A549 (cell line): ENCODE results near the gene DLGAP1. TPM values are rescaled to one million over a fixed set of nuclear protein-coding genes. Genes with fewer than 3 reads are reported as not detected.

Source experiments
- ATAC-seq, 2 experiments: fragments of 200-7000 bp in 1 of 2; fragments of >200 bp in 1 of 2; cut with Nextera tagmentation in 1 of 2; cut with Tn5 transposase in 1 of 2; 3 replicates each; pipeline versions ENCODE4 v1.8.0 to v1.9.1; 2018 to 2020; ENCODE audit warnings: mild to moderate bottlenecking in 1 of 2, moderate library complexity in 1 of 2
- CTCF ChIA-PET: fragments of 300-600 bp; sonication (Branson Sonifier 250); formaldehyde crosslinking; extraction: SDS; loops from one replicate; lab custom pipeline; 2021; ENCODE audit warnings: antibody characterized with exemption, inconsistent platforms; lab: Yijun Ruan, JAX
- POLR2A ChIA-PET: fragments of 350-600 bp; formaldehyde crosslinking; extraction: SDS; loops from one replicate; lab custom pipeline; 2021; ENCODE audit warnings: antibody characterized with exemption, inconsistent platforms; lab: Yijun Ruan, JAX
- DNase-seq, 2 experiments: peaks; one replicate each; pipeline versions ENCODE4 v3.0.0 to v3.0.0-alpha.2; 2011 to 2016; ENCODE audit warnings: low read depth in 1 of 2, low spot score in 1 of 2
- FAIRE-seq: peaks from 2 replicates; lab custom pipeline; 2011; peaks lifted over from hg19 to GRCh38; lab: Jason Lieb, UNC
- H3K27ac ChIP-seq, 2 experiments: fragments of >200 bp; sonication (Bioruptor Twin); formaldehyde crosslinking; 3 replicates each; pipeline ENCODE4 v1.5.1; 2016 to 2017
- H3K4me1 ChIP-seq: fragments of >200 bp; sonication (Bioruptor Twin); formaldehyde crosslinking; 3 replicates; pipeline ENCODE4 v1.6.1; 2016
- H3K4me2 ChIP-seq: fragments of >200 bp; sonication (Bioruptor Twin); formaldehyde crosslinking; 3 replicates; pipeline ENCODE4 v1.6.1; 2016
- H3K4me3 ChIP-seq: fragments of >200 bp; sonication (Bioruptor Twin); formaldehyde crosslinking; 3 replicates; pipeline ENCODE4 v1.5.1; 2016
- H3K9me3 ChIP-seq: fragments of >200 bp; sonication (Bioruptor Twin); formaldehyde crosslinking; 3 replicates; pipeline ENCODE4 v1.6.1; 2016
- ATOH8 ChIP-seq: fragments of 250-450 bp; sonication (Bioruptor Pico); IDR thresholded peaks from 2 replicates; pipeline ENCODE4 v1.5.0; 2020; ENCODE audit warnings: low read depth, mild to moderate bottlenecking, moderate library complexity
- BCL3 ChIP-seq: fragments of >200 bp; sonication (Bioruptor Twin); formaldehyde crosslinking; IDR thresholded peaks from 3 replicates; pipeline ENCODE4 v1.6.1; 2016
- CHD4 ChIP-seq: fragments of 200-600 bp; sonication (generic); IDR thresholded peaks from 2 replicates; pipeline ENCODE4 v1.6.1; 2016; ENCODE audit warnings: antibody characterized with exemption, mild to moderate bottlenecking, borderline replicate concordance
- E2F6 ChIP-seq: IDR thresholded peaks from 2 replicates; pipeline ENCODE4 v1.6.1; 2012; ENCODE audit warnings: low read depth, borderline replicate concordance
- EP300 ChIP-seq, 2 experiments: fragments of >200 bp; sonication (Bioruptor Twin); formaldehyde crosslinking; IDR thresholded peaks; 2 replicates in 1 of 2; 3 replicates in 1 of 2; pipeline ENCODE4 v1.6.1; 2016 to 2017
- FOSL2 ChIP-seq, 2 experiments: fragments of 450-650 bp in 1 of 2; fragments of >200 bp in 1 of 2; sonication (Bioruptor Twin) in 1 of 2; formaldehyde crosslinking; IDR thresholded peaks; 2 replicates each; pipeline versions ENCODE4 v1.5.0 to v1.6.1; 2016 to 2020; ENCODE audit warnings: mild to moderate bottlenecking in 1 of 2, moderate library complexity in 1 of 2
- HMGXB4 ChIP-seq: fragments of 250-450 bp; sonication (Bioruptor Pico); IDR thresholded peaks from 2 replicates; pipeline ENCODE4 v1.5.0; 2021; ENCODE audit warnings: mild to moderate bottlenecking, moderate library complexity, borderline replicate concordance
- HOXA7 ChIP-seq: fragments of 250-450 bp; sonication (Bioruptor Pico); IDR thresholded peaks from 2 replicates; pipeline ENCODE4 v1.5.0; 2020; ENCODE audit warnings: mild to moderate bottlenecking, moderate library complexity
- MAFK ChIP-seq: fragments of 450-650 bp; IDR thresholded peaks from 2 replicates; pipeline ENCODE4 v1.6.1; 2014; ENCODE audit not compliant: partially characterized antibody
- MAX ChIP-seq: IDR thresholded peaks from 2 replicates; pipeline ENCODE4 v1.6.1; 2012
- MAZ ChIP-seq: fragments of 150-350 bp; IDR thresholded peaks from 2 replicates; pipeline ENCODE4 v1.6.1; 2014; ENCODE audit warnings: antibody characterized with exemption, low read depth, low read length, borderline replicate concordance
- NFE2L2 ChIP-seq: fragments of 150-350 bp; conservative IDR thresholded peaks from 2 replicates; pipeline ENCODE4 v1.6.1; 2014; ENCODE audit warnings: low read length
- NR3C1 ChIP-seq: fragments of >200 bp; sonication (Bioruptor Twin); formaldehyde crosslinking; IDR thresholded peaks from 3 replicates; pipeline ENCODE4 v1.6.1; 2017
- POLR2AphosphoS2 ChIP-seq: conservative IDR thresholded peaks from 2 replicates; pipeline ENCODE4 v1.6.1; 2012; ENCODE audit warnings: low read length, improper control_type of control experiment, inconsistent platforms
- WGBS: methylation state at CpG from one replicate; pipeline ENCODE4 v1.1.6; 2017; ENCODE audit errors: missing lambda C conversion rate; 5-methylcytosine and 5-hydroxymethylcytosine counted together
- polyA plus RNA-seq, 4 experiments: library from polyadenylated mRNA; depleted of rRNA in 3 of 4; stranded (reverse); fragments of >200 nt; fragmentation: RNase III in 1 of 4; extraction: RNeasy Plus Mini Kit Qiagen cat#74134 plus additional on column Dnase treatment in 1 of 4; gene quantifications; 2 replicates in 3 of 4; 3 replicates in 1 of 4; pipeline ENCODE4 v1.2.3, GENCODE V29; 2011 to 2017
- TF ChIP-seq, protein P1 (sequence below): fragments of >200 bp; sonication (Bioruptor Twin); formaldehyde crosslinking; IDR thresholded peaks from 3 replicates; pipeline ENCODE4 v1.5.1; 2016

DLGAP1 gene
- polyA plus RNA-seq, 2 of the 4 experiments (the other 2 are of a cell fraction): 0.04 to 0.12 TPM

DNA sequence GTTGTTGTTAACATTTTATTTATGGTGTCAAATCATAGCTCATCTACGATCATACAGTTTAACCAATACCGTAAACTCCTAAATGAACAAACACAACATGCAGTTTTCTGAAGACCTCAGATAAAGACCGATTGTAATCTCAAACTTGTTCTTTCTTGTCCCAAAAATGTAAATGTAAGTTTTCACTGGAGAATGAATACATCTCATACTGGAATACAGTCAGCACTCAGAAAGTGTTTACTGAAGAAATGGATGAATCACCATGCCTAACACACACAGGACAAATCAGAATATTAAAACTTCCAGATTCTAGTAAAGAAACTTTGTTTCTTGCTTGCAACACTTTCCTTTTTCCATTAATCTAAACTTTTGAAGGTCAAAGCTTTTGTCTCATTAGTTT is 380.5 kb downstream of the DLGAP1 start:
- Histone ChIP-seq H3K27ac (no peak overlapping the region), H3K4me3 (no peak overlapping the region), H3K4me1 (0 out of 3 replicates have a peak, but pooled peaks cover 3% of the 10 kb centered on the region), H3K4me2 (no peak overlapping the region), H3K9me3 (no peaks in the 10 kb centered on the region)
- 46% methylated on average over 3 of the region's 3 CpGs for WGBS
- DNase-seq (no peak), ATAC-seq (no peak), FAIRE-seq (no peak)
- ChIA-PET POLR2A (no interaction called here), CTCF (interaction anchor here (1.0 to 2.3 kb wide), 2 partner anchors 32 to 303 kb away, joined by 3 to 7 read pairs; no protein-coding TSS in a partner anchor)
- TF ChIP-seq CHD4 (no peak), FOSL2 (IDR thresholded peaks at IDR 0.05) (no peak), FOSL2 (CRISPR knock-in tag; IDR thresholded peaks at IDR 0.05) (no peak), HMGXB4 (CRISPR knock-in tag) (no peak), MAX (no peak), POLR2AphosphoS2 (no peak), NR3C1 (no peak), MAZ (no peak), BCL3 (no peak), MAFK (no peak), ATOH8 (no peak)
- TF ChIP-seq, protein P1, sequence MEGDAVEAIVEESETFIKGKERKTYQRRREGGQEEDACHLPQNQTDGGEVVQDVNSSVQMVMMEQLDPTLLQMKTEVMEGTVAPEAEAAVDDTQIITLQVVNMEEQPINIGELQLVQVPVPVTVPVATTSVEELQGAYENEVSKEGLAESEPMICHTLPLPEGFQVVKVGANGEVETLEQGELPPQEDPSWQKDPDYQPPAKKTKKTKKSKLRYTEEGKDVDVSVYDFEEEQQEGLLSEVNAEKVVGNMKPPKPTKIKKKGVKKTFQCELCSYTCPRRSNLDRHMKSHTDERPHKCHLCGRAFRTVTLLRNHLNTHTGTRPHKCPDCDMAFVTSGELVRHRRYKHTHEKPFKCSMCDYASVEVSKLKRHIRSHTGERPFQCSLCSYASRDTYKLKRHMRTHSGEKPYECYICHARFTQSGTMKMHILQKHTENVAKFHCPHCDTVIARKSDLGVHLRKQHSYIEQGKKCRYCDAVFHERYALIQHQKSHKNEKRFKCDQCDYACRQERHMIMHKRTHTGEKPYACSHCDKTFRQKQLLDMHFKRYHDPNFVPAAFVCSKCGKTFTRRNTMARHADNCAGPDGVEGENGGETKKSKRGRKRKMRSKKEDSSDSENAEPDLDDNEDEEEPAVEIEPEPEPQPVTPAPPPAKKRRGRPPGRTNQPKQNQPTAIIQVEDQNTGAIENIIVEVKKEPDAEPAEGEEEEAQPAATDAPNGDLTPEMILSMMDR: no peak

- ChIA-PET CTCF (interaction anchor here (0.6 to 1.3 kb wide), 5 partner anchors 9 to 365 kb away, joined by 3 to 5 read pairs (median 3); no protein-coding TSS in a partner anchor), POLR2A (no interaction called here)
- no peak for FAIRE-seq
- no peaks in the 10 kb centered on the region for H3K4me1 ChIP-seq
- 69% methylated on average over 6 of the region's 6 CpGs for WGBS
- ATAC-seq: no peak
- H3K27ac ChIP-seq: no peak overlapping the region
- DNase-seq: no peak
- no peak overlapping the region for H3K4me3 ChIP-seq
- peaks cover 10% of the 10 kb centered on the region; the same call in 2 of the 3 replicates for H3K9me3 ChIP-seq
- TF ChIP-seq EP300 (IDR thresholded peaks at IDR 0.05): no peak
- peak; percentile 58 for TF ChIP-seq NFE2L2
- TF ChIP-seq E2F6: no peak
- TF ChIP-seq HOXA7: no peak
- H3K4me2 ChIP-seq: no peak overlapping the region
These were observed 385.9 kb downstream of the DLGAP1 start for GRCh38 chr18:4069183-4069582.
